A549 (cell line): ENCODE data around the gene GPRIN2.
"Not testable (repeated sequence)": the region's sequence is repeated elsewhere in the genome, so short reads cannot be mapped to it uniquely, and the experiment has no call there.

ENCODE experiments used
- CBX8 ChIP-seq: fragments of 200-600 bp; sonication (generic); IDR thresholded peaks from 2 replicates; pipeline ENCODE4 v1.6.1; 2016
- ESRRA ChIP-seq: fragments of 150-350 bp; IDR thresholded peaks from 2 replicates; pipeline ENCODE4 v1.6.1; 2014; ENCODE audit warnings: mild to moderate bottlenecking, low read length, borderline replicate concordance
- HOXA7 ChIP-seq: fragments of 250-450 bp; sonication (Bioruptor Pico); IDR thresholded peaks from 2 replicates; pipeline ENCODE4 v1.5.0; 2020; ENCODE audit warnings: mild to moderate bottlenecking, moderate library complexity
- JUNB ChIP-seq: fragments of >200 bp; sonication (Bioruptor Twin); formaldehyde crosslinking; IDR thresholded peaks from 2 replicates; pipeline ENCODE4 v1.6.1; 2016
- KDM1A ChIP-seq: fragments of 200-600 bp; sonication (generic); IDR thresholded peaks from 2 replicates; pipeline ENCODE4 v1.6.1; 2016; ENCODE audit warnings: low read depth, mild to moderate bottlenecking
- MAX ChIP-seq: IDR thresholded peaks from 2 replicates; pipeline ENCODE4 v1.6.1; 2012
- MAZ ChIP-seq: fragments of 150-350 bp; IDR thresholded peaks from 2 replicates; pipeline ENCODE4 v1.6.1; 2014; ENCODE audit warnings: antibody characterized with exemption, low read depth, low read length, borderline replicate concordance
- POLR2A ChIP-seq: IDR thresholded peaks from 2 replicates; pipeline ENCODE4 v1.6.1; 2012; ENCODE audit warnings: mild to moderate bottlenecking, low read length
- TF ChIP-seq, protein P1 (sequence below): fragments of 150-350 bp; IDR thresholded peaks from 2 replicates; pipeline ENCODE4 v1.6.1; 2014; ENCODE audit warnings: low read depth, mild to moderate bottlenecking, low read length
- TF ChIP-seq, protein P2 (sequence below): fragments of >200 bp; sonication (Bioruptor Twin); formaldehyde crosslinking; IDR thresholded peaks from 3 replicates; pipeline ENCODE4 v1.5.1; 2016

DNA sequence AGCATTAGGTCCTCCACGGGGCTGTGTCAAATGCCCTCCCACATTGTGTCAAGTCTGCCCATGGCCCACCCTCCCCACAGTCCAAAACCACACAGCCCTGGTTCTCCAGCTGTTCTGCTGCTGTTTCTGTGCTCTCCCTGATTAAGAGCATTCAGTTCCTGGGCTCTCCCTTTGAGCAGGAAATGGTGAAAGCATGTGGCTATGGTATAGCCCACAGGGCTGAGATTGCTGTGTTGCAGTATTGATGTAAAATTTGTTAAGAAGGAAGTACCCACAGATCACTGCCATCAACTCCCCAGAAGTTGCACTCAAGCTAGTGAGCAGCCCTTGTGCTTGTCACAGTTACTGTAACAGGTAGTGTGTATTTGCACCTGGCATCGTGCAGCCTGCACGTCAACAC is 31.8 kb upstream of the GPRIN2 start:
- not testable (repeated sequence) for TF ChIP-seq CBX8, MAX, POLR2A, ESRRA, HOXA7, KDM1A, JUNB, MAZ
- TF ChIP-seq, protein P1, sequence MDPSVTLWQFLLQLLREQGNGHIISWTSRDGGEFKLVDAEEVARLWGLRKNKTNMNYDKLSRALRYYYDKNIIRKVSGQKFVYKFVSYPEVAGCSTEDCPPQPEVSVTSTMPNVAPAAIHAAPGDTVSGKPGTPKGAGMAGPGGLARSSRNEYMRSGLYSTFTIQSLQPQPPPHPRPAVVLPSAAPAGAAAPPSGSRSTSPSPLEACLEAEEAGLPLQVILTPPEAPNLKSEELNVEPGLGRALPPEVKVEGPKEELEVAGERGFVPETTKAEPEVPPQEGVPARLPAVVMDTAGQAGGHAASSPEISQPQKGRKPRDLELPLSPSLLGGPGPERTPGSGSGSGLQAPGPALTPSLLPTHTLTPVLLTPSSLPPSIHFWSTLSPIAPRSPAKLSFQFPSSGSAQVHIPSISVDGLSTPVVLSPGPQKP = not testable (repeated sequence)
- TF ChIP-seq, protein P2, sequence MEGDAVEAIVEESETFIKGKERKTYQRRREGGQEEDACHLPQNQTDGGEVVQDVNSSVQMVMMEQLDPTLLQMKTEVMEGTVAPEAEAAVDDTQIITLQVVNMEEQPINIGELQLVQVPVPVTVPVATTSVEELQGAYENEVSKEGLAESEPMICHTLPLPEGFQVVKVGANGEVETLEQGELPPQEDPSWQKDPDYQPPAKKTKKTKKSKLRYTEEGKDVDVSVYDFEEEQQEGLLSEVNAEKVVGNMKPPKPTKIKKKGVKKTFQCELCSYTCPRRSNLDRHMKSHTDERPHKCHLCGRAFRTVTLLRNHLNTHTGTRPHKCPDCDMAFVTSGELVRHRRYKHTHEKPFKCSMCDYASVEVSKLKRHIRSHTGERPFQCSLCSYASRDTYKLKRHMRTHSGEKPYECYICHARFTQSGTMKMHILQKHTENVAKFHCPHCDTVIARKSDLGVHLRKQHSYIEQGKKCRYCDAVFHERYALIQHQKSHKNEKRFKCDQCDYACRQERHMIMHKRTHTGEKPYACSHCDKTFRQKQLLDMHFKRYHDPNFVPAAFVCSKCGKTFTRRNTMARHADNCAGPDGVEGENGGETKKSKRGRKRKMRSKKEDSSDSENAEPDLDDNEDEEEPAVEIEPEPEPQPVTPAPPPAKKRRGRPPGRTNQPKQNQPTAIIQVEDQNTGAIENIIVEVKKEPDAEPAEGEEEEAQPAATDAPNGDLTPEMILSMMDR = not testable (repeated sequence)
